Lower lobe of right lung (tissue), 2 donors: ENCODE results near the gene CKM. TPM values are rescaled to one million over a fixed set of nuclear protein-coding genes. Genes with fewer than 3 reads are reported as not detected.
"Not testable (repeated sequence)": the region's sequence is repeated elsewhere in the genome, so short reads cannot be mapped to it uniquely, and the experiment has no call there.

Experiments used
- ATAC-seq, 2 donors: fragments of 200-7000 bp; cut with Tn5 transposase; one replicate each; pipeline ENCODE4 v1.9.1; 2020 to 2022; ENCODE audit warnings: mild to moderate bottlenecking in 2 of 2, moderate library complexity in 2 of 2
- DNase-seq: peaks from one replicate; pipeline ENCODE4 v3.0.0-alpha.2; 2020
- H3K27ac ChIP-seq: fragments of 200-600 bp; one replicate; pipeline ENCODE4 v1.8.0; 2022
- H3K27me3 ChIP-seq: fragments of 200-600 bp; one replicate; pipeline ENCODE4 v1.8.0; 2022; ENCODE audit warnings: low read depth
- H3K36me3 ChIP-seq: fragments of 200-600 bp; one replicate; pipeline ENCODE4 v1.8.0; 2022; ENCODE audit warnings: mild to moderate bottlenecking
- H3K4me1 ChIP-seq: fragments of 200-600 bp; one replicate; pipeline ENCODE4 v1.8.0; 2022
- H3K4me3 ChIP-seq: fragments of 200-600 bp; one replicate; pipeline ENCODE4 v1.8.0; 2022; ENCODE audit warnings: mild to moderate bottlenecking
- H3K9me3 ChIP-seq: fragments of 200-600 bp; one replicate; pipeline ENCODE4 v1.8.0; 2022
- CTCF ChIP-seq: fragments of 200-600 bp; IDR thresholded peaks from one replicate; pipeline ENCODE4 v1.8.0; 2022; ENCODE audit warnings: antibody characterized with exemption, mild to moderate bottlenecking
- intact Hi-C: fragments of 100-400 bp; cut with DNase I; formaldehyde crosslinking; loops from one replicate; pipeline ENCODE4 v1.11.0; 2022
- total RNA-seq: library from RNA; stranded (reverse); fragmentation: NEBNext Ultra II Directional; extraction: Animal tissue kit (Norgen Biotek cat#: 25700); gene quantifications from one replicate; pipeline ENCODE4 v1.2.1, GENCODE V29; 2021
- donor health status: DM: no; HTN: yes; CAD: no; lungs with severe emphysema.

Gene CKM
- total RNA-seq, 1 donor from 2014 or later: 0.24 TPM

GRCh38 chr19:45276284-45276687, 46.4 kb downstream of the CKM start:
- Histone ChIP-seq H3K27me3 (no peaks in the 10 kb centered on the region), H3K27ac (no peak overlapping the region), H3K4me3 (no peak overlapping the region), H3K4me1 (peaks cover 10% of the 10 kb centered on the region), H3K36me3 (peaks cover 79% of the 10 kb centered on the region), H3K9me3 (no peaks in the 10 kb centered on the region)
- ATAC-seq: no peak
- no peak for DNase-seq
- TF ChIP-seq CTCF: no peak
- intact Hi-C loops: no loop called here

GRCh38 chr19:45275370-45275971, 47.2 kb downstream of the CKM start:
- Histone ChIP-seq H3K4me3 (no peak overlapping the region), H3K27me3 (no peaks in the 10 kb centered on the region), H3K4me1 (peaks cover 10% of the 10 kb centered on the region), H3K36me3 (peaks cover 78% of the 10 kb centered on the region), H3K9me3 (no peaks in the 10 kb centered on the region), H3K27ac (no peak overlapping the region)
- intact Hi-C loops: no loop called here
- no peak for TF ChIP-seq CTCF
- no peak for DNase-seq
- no peak for ATAC-seq

GRCh38 chr19:45273521-45273855, 49.2 kb downstream of the CKM start:
- H3K36me3 ChIP-seq: peaks cover 76% of the 10 kb centered on the region
- TF ChIP-seq CTCF: no peak
- H3K4me3 ChIP-seq: no peak overlapping the region
- no peak overlapping the region for H3K27ac ChIP-seq
- ATAC-seq (no peak), DNase-seq (no peak)
- peaks cover 10% of the 10 kb centered on the region for H3K4me1 ChIP-seq
- no peaks in the 10 kb centered on the region for H3K9me3 ChIP-seq
- no peaks in the 10 kb centered on the region for H3K27me3 ChIP-seq
- intact Hi-C loops: no loop called here

- H3K36me3 ChIP-seq: peaks cover 68% of the 10 kb centered on the region
- no peak for TF ChIP-seq CTCF
- intact Hi-C loops: no loop called here
- H3K27ac ChIP-seq: no peak overlapping the region
- no peak for ATAC-seq
- no peak overlapping the region for H3K4me3 ChIP-seq
- DNase-seq: no peak
- H3K27me3 ChIP-seq: no peaks in the 10 kb centered on the region
- no peaks in the 10 kb centered on the region for H3K9me3 ChIP-seq
- H3K4me1 ChIP-seq: peaks cover 10% of the 10 kb centered on the region
Observed at GRCh38 chr19:45271735-45272108, 51.0 kb downstream of the CKM start.

- no peaks in the 10 kb centered on the region for H3K9me3 ChIP-seq
- ATAC-seq (no peak), DNase-seq (no peak)
- TF ChIP-seq CTCF: no peak
- peaks cover 69% of the 10 kb centered on the region for H3K36me3 ChIP-seq
- H3K4me3 ChIP-seq: no peak overlapping the region
- peaks cover 10% of the 10 kb centered on the region for H3K4me1 ChIP-seq
- no peaks in the 10 kb centered on the region for H3K27me3 ChIP-seq
- H3K27ac ChIP-seq: no peak overlapping the region
- intact Hi-C loops: no loop called here
Observed at GRCh38 chr19:45271098-45271734, 51.5 kb downstream of the CKM start.

GRCh38 chr19:45269939-45270338, 52.7 kb downstream of the CKM start:
- H3K4me1 ChIP-seq, H3K9me3 ChIP-seq: not testable (repeated sequence)
- peaks cover 62% of the 10 kb centered on the region for H3K36me3 ChIP-seq

More at GRCh38 chr19:45269939-45270338, 52.7 kb downstream of the CKM start:
- intact Hi-C loops, DNase-seq, H3K27ac ChIP-seq, H3K27me3 ChIP-seq, H3K4me3 ChIP-seq, ATAC-seq: not testable (repeated sequence)
